ENCODE data around the gene LHB.
"Not testable (repeated sequence)": the region's sequence is repeated elsewhere in the genome, so short reads cannot be mapped to it uniquely, and the experiment has no call there.

The LHB gene

DNA sequence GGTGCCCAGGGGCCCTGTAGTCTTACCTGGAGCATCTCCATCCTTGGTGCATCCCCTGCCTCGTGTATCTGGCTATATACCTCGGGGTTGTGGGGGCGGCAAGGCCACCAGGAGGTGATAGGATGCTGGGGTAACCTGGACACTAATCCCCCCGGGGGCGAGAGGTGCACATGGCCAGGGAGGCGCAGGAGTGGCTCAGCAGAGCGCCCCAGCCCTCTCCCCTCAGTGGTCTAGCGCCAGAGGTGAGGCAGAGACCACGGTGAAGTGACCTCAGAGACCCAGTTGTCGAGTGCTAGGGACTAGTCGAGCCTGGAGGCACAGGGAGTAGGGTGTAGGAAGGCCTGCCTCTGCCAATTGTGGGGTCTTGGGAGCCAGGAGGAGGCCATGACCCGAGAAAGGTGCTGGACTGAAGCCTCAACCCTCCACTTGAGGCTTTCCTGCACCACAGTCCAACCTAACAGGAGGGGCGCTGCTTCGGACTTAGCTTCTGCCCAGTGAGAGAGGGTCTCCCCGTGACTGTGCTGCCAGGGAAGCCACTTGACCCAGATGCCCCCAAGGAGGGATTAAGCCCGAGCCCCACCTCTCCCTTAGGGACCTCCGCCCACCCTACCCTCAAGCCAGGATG lies at the start of gene LHB:
Gene LHB (minus strand): TSS at position 51 of the 625 bp plus-strand sequence. CDS start 10 bp downstream, at position 41.
- no peak for DNase-seq (ENCODE audit: low read depth)

DNA sequence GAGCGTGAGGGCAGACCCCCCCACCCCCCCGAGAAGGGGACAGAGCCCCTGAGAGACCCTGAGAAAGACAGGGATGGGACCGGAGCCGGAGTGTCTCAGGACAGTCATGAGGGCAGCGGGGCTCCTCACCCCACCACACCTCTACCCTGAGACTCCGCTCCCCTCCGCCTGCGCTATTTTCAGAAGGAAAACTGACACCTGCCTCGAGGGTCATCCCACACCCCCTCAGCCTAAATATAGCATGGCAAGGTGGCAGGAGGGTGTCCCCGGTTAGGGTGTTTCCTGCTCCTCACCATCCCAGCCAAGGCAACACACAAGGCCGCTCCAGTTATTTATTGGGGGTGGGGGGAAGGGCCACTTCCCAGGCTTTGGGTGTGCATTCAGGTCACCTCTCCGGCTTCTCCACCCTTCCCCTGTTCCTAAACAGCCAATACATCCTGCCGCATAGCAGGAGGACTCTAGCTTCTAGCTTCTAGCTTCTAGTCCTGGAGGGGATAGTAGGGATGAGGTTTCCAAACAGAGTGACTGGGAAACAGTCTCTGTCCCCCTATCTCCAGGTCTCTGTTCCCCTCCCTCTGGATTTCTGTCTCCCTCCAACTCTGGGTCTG lies 49.1 kb upstream of the LHB start:
- no peak for DNase-seq (ENCODE audit: low read depth)

DNA sequence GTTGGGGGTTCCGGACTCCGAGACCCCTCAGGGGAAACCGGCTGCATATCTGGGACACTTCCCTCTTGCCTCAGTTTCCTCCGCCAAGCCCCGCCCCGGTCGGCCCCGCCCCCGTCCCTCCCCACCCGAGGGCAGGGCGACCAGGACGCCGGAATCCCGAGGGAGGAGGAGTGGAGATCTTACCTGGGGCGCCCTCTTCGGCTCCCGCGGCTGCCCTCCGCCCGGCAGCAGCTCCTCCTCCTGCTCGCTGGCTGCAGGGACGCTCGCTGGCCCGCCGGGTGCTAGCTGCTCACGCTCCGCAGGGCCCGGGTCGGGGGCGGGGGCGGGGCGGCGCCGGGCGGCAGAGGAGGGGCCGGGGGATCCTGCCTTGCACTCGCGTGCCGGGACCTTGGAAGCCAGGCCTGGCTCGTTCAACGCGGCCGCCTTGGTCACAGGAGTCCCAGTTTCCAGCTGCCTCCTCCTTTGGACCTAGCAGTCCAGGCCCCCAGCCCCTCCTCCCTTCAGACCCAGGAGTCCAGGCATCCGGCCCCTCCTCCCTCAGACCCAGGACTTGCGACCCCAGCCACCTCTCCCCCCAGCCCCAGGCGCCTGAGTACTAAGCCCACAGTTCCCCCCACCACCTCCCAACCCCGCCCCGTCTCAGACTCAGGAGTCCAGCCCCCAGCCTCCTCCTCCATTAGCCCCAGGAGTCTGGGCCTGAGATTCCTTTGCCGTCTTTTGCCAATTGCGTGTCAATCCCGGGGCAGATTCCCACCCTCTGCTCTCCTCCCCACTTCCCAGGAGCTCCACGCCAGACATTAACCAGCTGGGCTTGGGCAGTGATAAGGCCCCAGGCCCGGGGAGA lies 48.1 kb upstream of the LHB start, which contains the start of gene NTF4:
Gene NTF4 (minus strand): TSS at position 51 of the 844 bp plus-strand sequence. CDS start 2,821 bp downstream, outside the sequence.
- no peak for DNase-seq (ENCODE audit: low read depth)

DNA sequence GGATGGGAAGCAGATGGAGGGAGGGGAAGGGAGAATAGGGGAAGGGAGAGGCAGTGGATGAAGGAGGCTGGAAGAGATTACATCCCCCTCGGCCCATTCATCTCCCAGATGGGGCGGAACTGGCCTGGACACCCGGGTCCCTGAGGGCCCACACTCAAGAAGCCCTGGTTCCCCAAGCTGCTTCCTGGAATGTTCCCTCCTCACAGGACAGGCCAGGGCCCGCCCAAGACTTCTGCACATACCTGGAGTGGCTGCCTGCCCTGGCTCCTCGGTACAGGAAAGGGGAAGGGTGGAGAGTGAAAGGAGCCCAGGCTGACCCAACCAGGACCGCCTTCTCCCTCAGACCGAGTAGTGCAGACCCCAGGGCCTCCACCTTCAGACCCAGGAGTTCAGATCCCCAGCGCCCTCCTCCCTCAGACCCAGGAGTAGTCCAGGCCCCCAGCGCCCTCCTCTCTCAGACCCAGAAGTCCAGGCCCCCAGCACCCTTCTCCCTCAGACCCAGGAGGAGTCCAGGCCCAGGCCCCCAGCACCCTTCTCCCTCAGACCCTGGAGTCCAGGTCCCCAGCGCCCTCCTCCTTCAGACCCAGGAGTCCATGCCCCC lies 47.2 kb upstream of the LHB start:
- DNase-seq (ENCODE audit: low read depth) = no peak

DNA sequence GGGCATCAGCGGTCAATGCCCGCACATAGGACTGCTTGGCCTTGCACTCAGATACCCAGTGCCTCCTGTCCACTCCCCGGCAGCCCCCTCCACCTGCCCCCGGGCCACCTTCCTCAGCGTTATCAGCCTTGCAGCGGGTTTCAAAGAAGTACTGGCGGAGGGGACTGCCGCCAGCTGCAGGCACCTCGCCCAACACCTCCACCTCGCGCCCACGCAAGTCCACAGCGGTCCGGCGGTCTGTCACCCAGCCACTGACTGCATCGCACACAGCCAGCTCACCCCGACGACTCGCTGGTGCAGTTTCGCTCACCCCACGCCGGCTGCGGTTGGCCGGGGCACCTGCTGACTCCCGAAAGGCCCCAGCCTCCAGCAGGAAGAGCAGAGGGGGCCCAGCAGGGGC lies 44.6 kb upstream of the LHB start:
- no peak for DNase-seq (ENCODE audit: low read depth)

DNA sequence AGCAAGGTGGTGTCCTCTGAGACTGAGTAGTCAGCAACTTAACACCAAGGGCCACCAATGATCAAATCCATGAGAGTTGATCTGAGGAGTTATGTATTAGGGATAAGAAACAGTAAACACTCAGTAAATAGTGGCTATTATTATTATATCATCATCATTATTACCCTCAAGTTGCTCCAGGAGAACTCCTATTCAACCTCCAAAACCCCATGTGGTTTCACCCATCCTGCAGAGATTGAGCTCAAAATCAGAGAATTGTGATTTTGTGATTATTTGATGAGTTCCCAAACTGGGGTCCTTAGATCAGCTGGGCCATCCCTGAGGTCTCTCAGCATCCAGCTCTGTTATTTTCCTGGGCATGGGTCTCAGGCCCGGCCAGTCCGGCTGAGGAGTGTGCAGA lies 44.1 kb upstream of the LHB start:
- DNase-seq (ENCODE audit: low read depth) = no peak

DNA sequence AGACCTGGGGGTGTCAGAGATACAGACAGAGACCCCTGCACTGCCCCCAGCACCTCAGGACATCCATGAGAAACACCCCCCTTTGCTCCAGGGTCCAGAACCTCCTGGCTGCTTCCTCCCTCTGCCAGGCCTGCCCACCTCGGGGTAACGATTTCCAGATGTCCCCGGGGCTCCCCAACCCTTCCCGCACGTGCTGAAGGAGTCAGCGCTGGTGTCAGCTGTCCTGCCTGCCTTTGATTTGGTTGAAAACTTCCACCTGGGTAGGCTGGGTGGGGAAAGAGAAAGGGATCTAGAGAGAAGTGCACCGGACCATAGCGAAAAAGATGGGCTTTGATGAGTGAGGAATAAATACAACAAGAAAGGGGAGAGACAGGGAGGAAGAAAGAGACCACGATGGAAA lies 42.2 kb upstream of the LHB start:
- DNase-seq (ENCODE audit: low read depth) = no peak

DNA sequence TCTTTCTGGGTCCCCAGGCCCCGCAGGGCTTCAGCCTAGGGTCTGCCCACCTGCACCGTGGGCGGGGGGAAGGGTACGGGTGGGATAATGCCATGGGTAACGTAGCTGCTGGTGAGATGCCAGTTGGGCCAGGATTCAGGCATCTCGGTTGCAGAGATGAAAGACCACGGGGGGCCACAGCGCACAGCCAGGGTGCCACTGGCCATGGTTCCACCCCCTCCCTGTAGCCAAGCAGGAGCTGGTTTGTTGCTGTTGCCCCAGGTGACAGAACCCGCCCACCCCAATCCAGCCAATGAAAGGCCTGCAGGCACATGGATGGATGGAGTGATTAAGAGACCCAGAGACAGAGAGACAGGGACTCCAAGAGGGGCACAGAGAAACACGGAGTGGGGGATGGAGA lies 41.7 kb upstream of the LHB start:
- no peak for DNase-seq (ENCODE audit: low read depth)

DNA sequence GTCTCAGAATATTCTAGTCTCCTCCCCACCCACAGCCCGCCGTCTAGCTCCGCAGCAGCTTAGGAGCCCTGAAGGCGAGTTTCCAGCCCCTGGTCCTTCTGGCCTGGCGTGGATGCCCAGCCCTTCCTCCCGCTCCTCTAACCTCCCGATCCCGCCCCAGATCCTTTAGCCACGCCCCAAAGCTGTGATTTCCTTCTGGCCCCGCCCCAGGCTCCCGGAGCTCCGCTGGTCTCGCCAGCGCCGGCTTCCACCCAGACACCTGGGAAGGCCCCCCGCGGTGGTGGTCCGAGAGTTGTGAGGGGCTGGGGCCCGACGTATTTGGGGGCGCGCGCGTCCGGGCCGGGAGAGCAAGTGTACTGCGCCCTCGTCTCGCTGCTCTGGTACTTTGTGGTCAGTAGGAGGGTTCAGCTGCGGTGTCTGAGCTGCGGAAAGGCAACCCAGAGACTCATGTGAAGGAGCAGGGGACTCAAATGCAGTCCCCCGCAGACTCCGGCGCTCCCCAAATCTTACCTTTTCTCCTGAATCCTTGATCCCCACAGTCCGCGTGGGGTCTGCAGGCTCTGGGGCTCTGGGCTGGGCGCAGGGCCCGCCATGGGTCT lies 40.8 kb upstream of the LHB start, which contains the start of gene CGB7:
Gene CGB7 (minus strand): TSS at position 114 of the 599 bp plus-strand sequence. CDS start 2,374 bp downstream, outside the sequence.
- DNase-seq (ENCODE audit: low read depth) = no peak

DNA sequence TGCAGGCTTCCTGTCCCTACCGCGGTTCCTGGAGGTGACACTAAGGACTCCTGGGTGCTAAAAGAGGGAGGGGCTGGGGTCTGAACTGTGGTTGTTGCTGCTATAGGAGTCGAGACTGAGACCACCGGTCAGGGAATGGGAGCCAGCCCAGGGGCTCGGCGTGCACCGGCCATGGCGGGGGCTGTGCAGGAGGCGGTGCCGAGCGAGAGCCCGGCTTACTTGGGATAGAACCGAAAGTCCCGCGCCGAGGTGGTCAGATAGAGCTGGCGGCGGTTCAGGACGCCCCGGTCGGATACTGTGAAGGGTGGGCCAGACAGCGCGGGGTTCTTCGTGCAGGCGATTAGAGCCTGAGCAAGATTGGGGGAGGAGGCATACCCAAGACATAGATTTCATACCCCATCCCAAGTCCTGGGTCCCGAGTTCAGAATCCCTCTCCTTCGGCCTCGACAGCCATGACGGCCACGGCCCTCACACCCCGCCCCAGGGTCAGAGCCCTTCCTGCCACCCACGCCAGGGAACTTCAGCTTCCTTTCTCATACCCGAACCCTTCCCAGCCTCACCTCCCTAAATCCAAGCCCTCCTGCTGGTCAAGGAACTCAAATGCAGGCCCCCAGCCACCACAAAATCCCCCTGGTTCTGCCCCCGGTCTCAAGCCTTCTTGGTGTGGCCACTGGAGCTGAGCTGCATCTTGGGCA lies 40.2 kb upstream of the LHB start:
- not testable (repeated sequence) for DNase-seq (ENCODE audit: low read depth)

DNA sequence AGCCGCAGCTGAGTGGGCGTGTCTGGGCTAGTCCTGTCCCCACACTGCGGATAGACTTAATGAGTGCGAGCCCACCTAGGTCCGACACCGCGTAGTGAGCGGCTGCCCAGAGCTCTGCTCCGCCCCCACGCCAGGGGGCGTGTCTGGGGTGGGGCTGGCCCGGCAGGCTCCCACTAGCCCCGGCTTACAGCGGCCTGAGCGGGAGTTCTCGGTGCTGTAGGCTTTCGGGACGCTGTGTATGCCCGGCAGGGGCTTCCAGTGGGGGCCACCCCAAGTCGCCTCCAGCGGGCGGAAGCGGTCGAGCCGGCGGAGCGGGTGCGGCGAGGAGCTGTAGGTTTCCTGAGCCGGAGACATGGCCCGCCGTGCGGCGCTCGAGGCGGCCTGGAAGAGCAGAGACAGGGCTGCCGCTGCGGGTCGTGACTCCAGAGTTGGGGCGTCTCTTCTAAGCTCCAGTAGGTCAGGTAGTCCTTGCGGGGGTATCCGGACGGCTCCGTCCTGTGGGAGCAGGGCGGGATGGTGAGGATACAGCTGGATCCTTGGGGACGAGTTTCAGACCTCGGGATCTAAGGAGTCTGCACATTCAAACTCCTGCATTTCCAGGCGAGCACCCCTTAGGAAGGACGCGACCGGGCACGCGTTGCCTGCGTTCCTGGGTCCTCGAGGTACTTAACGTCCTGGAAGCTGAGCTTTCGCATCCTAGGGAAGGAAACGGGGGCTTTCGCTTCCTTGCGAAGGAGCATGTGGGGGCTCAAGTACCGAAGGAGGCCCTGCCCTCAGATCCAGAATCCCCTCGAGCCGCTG lies 39.4 kb upstream of the LHB start:
- no peak for DNase-seq (ENCODE audit: low read depth)

DNA sequence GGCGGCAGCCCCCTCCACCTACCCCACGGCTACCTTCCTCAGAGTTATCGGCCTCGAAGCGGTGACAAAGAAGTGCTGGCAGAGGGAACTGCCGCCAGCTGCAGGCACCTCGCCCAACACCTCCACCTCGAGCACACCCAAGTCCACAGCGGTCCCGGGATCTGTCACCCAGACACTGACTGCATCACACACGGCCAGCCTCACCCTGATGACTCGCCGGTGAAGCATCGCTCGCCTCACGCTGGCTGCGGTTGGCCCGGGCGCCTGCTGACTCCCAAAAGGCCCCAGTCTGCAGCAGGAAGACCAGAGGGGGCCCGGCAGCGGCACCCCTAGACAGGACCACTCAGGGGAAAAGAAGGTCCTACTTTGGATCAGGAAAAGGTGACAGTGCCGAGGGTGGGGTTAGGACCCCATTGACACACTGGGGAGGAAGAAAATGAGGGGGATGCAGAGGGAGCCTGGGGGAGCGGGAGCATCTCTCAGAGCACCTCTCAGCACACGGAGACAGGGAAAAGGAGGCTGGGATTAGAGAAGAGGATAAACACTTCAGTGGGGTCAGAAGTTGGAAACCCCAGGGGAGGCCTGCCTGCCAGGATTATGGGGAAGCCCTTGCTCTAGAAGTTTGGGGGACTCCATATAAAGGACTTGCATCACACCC lies 33.6 kb upstream of the LHB start:
- DNase-seq (ENCODE audit: low read depth) = not testable (repeated sequence)

DNA sequence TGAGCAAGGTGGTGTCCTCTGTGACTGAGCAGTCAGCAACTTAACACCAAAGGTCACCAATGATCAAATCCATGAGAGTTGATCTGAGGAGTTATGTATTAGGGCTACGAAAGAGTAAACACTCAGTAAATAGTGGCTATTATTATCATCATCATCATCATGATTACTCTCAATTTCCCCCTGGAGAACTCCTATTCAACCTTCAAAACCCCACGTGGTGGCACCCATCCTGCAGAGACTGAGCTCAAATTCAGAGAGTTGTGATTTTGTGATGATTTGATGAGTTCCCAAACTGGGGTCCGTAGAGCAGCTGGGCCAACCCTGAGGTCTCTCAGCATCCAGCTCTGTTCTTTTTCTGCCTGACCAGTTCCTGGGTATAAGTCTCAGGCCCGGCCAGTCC lies 32.9 kb upstream of the LHB start:
- DNase-seq (ENCODE audit: low read depth) = not testable (repeated sequence)

DNA sequence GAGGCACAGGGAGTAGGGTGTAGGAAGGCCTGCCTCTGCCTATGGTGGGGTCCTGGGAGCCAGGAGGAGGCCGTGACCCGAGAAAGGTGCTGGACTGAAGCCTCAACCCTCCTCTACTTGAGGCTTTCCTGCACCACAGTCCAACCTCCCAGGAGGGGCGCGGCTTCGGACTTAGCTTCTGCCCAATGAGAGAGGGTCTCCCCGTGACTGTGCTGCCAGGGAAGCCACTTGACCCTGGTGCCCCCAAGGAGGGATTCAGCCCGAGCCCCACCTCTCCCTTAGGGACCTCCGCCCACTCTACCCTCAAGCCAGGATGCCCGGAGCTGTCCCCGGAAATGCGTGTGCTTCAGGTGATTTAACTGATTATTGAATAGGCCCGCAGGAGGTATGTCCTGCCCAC lies 32.1 kb upstream of the LHB start, which contains the start of gene CGB8:
Gene CGB8 (minus strand): TSS at position 101 of the 400 bp plus-strand sequence. CDS start 372 bp downstream, outside the sequence.
- not testable (repeated sequence) for DNase-seq (ENCODE audit: low read depth)

DNA sequence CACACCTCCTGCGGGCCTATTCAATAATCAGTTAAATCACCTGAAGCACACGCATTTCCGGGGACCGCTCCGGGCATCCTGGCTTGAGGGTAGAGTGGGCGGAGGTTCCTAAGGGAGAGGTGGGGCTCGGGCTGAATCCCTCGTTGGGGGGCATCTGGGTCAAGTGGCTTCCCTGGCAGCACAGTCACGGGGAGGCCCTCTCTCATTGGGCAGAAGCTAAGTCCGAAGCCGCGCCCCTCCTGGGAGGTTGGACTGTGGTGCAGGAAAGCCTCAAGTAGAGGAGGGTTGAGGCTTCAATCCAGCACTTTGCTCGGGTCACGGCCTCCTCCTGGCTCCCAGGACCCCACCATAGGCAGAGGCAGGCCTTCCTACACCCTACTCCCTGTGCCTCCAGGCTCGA lies 26.7 kb upstream of the LHB start, which contains the start of gene CGB5:
Gene CGB5 (plus strand): TSS at position 301 of the 400 bp plus-strand sequence. CDS start 362 bp downstream, outside the sequence.
- DNase-seq (ENCODE audit: low read depth) = not testable (repeated sequence)

DNA sequence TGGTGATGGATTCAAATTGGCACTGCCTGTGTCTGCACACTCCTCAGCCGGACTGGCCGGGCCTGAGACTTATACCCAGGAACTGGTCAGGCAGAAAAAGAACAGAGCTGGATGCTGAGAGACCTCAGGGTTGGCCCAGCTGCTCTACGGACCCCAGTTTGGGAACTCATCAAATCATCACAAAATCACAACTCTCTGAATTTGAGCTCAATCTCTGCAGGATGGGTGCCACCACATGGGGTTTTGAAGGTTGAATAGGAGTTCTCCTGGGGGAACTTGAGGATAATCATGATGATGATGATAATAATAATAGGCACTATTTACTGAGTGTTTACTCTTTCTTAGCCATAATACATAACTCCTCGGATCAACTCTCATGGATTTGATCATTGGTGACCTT lies 25.8 kb upstream of the LHB start:
- not testable (repeated sequence) for DNase-seq (ENCODE audit: low read depth)

DNA sequence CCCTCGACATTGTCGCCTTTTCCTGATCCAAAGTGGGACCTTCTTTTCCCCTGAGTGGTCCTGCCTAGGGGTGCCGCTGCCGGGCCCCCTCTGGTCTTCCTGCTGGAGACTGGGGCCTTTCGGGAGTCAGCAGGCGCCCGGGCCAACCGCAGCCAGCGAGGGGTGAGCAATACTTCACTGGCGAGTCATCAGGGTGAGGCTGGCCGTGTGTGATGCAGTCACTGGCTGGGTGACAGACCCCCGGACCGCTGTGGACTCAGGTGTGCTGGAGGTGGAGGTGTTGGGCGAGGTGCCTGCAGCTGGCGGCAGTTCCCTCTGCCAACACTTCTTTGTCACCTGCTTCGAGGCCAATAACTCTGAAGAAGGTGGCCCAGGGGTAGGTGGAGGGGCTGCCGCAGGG lies 25.3 kb upstream of the LHB start:
- no peak for DNase-seq (ENCODE audit: low read depth)

DNA sequence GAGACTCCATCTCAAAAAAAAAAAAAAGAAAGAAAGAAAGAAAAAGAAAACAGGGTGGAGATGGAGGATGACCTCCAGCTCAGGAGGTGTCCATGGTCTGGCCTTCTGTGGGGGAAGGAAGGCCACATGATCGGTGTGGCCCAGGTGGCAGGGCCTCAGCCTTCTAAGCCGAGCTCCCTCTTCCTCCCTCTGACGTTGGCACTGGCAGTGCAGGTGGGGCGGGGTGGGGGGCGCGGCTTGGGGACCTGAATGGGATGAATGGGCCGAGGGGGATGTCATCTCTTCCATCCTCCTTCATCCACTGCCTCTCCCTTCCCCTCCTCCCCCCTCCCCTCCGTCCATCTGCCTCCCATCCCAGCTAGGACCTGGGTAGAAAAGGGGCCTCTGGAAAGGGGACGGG lies 22.8 kb upstream of the LHB start:
- not testable (repeated sequence) for DNase-seq (ENCODE audit: low read depth)

DNA sequence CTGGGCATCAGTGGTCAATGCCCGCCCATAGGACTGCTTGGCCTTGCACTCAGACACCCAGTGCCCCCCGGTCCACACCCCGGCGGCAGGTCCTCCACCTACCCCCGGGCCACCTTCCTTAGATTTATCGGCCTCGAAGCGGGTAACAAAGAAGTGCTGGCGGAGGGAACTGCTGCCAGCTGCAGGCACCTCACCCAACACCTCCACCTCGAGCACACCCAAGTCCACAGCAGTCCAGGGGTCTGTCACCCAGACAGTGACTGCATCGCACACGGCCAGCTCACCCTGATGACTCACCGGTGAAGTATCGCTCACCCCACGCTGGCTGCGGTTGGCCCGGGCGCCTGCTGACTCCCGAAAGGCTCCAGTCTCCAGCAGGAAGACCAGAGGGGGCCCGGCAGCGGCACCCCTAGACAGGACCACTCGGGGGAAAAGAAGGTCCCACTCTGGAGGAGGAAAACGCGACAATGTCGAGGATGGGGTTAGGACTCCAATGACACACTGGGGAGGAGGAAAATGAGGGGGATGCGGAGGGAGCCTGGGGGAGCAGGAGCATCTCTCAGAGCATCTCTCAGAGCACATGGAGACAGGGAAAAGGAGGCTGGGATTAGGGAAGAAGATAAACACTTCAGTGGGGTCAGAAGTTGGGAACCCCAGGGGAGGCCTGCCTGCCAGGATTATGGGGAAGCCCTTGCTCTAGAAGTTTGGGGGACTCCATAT lies 21.8 kb upstream of the LHB start:
- not testable (repeated sequence) for DNase-seq (ENCODE audit: low read depth)

All from stimulated activated CD8-positive, alpha-beta memory T cell treated with anti-CD3 and anti-CD28 coated beads, Interleukin-15, amount 100 ng/mL, for 24 hours (primary cell).